HK-2 (cell line): ENCODE data around the gene ADD3.
A peak's percentile ranks its signal among the peaks of the same experiment; 100 is the strongest.

ENCODE experiments used
- DNase-seq: peaks from one replicate; pipeline ENCODE4 v3.0.0-alpha.2; 2018; ENCODE audit not compliant: unreplicated experiment

Gene ADD3, protein sequence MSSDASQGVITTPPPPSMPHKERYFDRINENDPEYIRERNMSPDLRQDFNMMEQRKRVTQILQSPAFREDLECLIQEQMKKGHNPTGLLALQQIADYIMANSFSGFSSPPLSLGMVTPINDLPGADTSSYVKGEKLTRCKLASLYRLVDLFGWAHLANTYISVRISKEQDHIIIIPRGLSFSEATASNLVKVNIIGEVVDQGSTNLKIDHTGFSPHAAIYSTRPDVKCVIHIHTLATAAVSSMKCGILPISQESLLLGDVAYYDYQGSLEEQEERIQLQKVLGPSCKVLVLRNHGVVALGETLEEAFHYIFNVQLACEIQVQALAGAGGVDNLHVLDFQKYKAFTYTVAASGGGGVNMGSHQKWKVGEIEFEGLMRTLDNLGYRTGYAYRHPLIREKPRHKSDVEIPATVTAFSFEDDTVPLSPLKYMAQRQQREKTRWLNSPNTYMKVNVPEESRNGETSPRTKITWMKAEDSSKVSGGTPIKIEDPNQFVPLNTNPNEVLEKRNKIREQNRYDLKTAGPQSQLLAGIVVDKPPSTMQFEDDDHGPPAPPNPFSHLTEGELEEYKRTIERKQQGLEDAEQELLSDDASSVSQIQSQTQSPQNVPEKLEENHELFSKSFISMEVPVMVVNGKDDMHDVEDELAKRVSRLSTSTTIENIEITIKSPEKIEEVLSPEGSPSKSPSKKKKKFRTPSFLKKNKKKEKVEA

DNA sequence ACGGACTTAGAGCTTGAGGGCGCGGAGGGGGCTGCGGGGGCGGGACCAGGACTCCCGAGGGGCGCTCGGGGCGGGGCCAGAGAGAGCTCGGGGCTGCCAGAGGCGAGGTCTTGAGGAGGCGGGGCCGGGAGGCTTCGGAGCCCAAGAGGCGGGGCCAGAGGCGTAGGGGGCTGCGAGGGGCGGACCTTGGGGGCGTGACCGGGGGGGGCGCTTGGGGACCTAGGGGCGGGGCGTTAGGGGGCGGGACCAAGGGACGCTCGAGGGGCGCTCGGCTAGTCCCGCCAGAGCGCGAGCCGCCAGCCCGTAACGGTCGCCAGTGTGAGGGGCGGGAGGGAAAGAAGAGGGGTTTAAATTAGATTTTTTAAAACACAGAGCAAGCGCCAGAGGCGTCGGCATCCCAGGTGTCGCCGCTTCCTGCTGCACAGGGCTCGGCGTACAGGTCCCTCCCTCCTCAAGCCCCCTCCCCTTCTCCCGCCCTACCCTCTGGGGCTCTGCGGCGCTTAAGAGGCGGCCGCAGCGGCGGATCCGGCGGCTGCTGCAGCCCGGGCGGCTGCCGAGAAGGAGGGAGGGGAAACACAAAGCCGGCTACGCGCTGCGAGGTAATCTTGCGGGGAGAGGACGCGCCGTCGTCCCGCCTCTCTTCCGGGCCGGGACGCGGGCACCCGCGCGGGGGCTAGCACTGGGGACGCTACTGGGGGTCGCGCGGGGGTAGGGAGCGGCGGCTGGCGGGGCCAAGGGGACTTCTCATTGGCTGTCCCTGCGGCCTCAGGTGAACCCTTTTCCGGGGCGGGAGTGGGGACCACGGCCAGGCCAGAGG, at the start of gene ADD3:
Gene ADD3, plus strand, starts transcription at position 284 of the 817 bp plus-strand sequence. CDS start 92,670 bp downstream, outside the sequence.
- DNase-seq: peak; percentile 96

DNA sequence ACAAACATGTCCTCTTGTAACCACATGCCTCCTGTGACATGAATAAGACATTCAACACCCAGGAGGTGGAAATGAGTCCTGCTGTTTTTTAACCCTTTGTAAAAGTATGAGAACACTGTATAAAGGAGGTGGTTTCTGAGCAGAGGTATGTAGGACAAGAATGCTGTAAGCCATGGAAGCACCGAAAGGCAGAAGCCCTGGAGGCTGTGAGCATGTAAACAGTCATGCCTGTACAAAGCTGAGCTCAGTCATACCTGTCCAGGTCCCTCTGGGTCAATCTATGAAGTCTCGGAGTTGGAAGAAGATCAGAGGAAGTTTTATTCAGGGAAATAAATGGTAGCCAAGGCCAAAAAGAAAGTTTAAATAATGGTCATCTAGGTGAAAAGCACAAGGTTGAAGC, 49.7 kb upstream of the ADD3 start:
- no peak for DNase-seq

DNA sequence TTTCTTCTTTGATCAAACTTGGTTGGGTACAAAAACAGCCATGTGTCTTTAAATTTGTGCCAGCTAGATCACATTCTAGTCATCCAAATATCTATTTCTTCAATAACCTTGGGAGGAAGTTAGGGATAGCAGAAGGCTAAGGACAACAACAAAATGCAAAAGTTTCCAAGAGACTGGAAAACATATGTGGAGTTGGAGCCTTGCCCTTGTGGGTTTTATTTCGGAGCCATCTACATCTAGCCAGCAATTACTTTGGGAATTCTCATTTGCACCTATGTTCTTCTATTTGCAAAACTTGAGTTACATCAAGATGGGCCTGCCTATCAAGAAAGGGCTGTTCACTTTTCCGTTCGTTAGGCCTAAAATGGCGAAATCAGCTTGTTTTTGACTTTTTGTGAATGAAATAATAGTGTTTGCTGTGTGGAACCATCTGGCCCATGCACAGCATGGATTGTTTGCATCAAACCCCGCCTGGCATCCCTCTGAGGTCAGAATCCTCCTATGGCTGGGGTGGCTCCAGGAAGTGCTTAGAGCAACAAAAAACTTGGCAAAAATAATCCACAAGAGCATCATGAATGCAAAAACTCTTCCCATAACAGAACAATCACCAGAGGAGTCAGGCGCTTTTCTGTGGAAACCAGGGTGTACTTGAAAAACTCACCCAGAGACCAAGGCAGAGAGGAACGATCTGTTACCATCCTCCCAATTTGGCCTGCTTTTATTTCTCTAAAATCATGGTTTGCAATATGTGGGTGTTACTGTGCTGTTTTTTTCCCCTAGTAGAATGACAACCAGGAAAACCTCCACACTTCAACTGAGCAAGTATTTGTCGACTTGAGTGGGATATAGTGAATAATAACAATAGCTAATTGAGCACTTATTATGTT, 48.3 kb upstream of the ADD3 start:
- DNase-seq: no peak

DNA sequence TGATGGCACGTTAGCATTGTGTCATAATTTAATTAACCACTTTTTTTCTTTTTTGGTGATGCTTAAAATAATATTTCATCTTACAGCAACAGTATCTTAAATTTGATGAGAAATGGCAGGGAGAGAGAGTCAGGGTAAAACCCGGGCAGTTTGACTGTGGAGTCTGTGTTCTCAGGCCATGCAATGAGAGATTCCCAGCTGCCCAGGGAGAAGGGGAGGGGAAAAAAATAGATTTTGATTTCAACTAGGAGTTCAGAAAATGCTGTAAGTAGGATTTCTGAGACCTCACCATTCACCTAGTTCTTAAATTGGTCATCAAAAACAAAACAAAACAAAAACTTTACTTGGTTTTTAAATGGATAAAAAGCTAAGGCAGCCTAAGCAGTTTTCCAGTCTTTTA, 47.1 kb upstream of the ADD3 start:
- DNase-seq: no peak

DNA sequence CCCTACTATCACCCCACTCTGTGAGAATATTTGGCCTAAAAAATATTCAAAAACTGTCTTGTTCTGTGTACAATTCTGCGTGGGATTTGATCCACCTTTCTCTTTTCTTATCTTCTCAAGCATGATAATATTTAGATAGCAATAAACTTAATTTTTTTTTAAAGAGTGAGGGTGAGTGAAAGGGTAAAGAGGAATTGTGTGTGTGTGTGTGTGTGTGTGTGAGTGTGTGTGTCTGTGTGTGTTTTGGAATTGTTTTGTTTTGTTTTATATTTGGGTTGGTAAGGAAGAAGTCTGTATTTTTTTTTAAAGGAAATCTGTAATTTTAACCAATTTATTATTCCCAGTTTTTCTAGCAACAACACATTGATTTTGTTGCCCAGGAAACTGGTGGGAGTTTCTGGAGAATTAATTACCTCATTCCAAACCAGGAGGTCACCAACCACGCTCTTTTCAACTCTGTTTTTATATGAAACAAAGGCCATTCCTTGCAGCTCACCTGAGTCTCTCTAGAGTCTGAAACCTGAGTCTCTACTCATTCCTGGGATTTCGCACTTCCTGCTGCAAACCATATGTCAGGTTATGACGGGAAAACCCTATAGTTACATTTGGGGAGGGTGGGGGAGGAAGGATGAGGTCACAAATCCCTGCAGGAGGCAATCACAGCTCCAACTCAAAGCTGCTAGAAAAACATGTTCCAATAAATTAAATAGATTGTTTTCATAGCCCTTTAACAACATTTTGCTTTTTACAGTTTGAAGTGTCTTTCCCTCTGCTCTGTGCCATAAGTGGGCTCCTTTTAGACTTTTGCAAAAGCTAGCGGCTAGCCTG, 46.4 kb upstream of the ADD3 start:
- no peak for DNase-seq

DNA sequence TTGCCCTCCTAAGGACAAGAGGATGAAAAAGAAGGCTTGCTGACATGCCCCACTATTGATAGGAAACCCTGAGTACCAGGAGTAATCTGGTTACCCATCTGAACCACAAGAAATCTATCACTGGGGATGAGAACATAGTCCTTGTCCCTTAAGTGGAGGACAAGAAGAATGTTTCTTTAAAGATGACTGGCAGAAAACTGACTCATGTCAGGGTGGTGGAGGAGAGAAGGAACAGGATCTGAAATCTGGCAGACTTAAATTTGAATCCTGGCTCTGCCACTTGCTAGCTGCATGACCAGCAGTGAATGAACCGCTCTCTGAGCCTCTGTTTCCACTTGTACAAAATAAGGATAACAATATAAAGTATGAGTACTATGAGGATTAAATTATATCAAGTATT, 45.5 kb upstream of the ADD3 start:
- no peak for DNase-seq

DNA sequence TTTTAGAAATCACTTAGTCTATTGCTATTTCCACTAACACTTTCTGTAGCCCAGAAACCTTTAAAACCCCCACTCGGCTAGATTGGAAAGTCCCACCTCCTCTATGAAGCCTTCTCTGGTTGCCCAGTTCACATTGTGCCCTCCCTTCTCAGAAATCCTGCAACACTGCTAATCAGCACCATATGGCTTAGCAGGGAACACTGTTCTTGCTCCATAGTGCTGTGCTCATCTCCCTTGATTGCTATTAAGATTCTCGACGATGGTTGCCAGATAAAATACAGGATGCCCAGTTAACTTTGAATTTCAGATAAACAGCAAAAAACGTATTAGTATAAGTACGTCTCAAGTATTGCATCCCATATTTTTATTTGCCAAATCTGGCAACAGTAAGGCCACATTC, 44.3 kb upstream of the ADD3 start:
- DNase-seq: no peak

DNA sequence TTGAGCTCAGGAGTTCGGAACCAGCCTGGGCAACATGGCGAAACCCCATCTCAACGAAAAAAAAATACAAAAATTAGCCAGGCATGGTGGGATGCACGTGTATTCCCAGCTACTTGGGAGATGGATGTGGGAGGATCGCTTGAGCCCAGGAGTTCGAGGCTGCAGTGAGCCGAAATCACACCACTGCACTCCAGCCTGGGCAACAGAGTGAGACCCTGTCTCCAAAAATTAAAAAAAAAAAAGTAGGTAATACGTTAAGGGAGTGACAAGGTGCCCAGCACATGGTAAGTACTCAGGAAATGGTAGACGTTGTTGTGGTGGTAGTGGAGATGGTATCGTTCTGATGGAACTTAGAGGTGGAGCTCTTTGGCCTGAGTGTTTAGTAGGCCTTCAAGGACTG, 43.5 kb upstream of the ADD3 start:
- no peak for DNase-seq

DNA sequence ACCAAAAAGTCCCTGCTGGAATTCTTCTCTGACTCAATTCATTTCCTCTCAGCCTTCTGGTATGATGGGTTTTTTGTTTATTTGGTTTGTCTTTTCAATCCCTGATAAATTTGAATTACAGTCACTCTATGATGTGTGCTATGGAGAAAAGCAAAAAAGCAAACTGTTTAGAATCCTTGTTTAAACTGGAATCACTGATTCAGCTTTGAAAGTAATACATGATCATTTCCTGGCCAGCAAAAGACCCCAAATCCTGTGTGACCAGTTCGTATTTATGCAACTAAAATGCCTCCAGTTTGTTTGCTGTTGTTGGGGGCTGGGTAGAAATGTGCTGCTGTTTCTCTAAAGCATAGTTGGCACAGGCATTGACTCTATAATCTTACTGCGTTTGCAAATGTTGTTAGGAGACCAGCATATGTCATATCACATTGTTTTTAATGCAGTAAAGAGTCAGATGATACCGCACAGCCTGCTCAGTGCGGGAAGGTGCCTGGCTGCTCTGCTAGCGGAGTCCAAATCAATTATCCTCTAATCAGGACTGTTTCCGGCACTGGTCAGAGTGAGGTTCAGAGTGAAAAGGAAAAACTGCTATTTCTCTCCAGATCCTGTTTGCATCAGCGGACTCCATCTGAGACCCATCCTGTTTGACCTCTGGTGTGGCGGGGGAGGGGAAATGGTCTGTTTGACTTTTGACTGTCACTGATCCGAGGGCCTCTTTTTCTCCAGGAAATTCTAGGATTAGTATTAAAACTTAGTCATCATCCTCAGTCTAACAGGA, 40.6 kb upstream of the ADD3 start:
- no peak for DNase-seq

DNA sequence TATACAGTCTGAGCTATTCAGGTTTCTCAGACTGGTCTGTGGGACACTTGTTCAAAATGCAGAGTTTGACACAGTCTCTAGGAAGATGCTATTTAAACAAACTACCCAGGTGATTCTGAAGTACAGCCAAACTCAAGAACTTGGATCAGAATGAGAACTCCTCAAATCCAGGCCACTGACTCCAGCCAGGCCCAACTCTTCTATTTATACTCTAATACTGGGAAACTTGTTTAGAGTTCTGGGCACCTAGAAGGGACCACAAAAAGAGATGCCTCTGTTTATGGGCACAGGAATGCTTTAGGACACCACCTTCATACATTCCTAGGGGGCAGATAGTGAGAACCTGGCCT, 40.1 kb upstream of the ADD3 start:
- no peak for DNase-seq

DNA sequence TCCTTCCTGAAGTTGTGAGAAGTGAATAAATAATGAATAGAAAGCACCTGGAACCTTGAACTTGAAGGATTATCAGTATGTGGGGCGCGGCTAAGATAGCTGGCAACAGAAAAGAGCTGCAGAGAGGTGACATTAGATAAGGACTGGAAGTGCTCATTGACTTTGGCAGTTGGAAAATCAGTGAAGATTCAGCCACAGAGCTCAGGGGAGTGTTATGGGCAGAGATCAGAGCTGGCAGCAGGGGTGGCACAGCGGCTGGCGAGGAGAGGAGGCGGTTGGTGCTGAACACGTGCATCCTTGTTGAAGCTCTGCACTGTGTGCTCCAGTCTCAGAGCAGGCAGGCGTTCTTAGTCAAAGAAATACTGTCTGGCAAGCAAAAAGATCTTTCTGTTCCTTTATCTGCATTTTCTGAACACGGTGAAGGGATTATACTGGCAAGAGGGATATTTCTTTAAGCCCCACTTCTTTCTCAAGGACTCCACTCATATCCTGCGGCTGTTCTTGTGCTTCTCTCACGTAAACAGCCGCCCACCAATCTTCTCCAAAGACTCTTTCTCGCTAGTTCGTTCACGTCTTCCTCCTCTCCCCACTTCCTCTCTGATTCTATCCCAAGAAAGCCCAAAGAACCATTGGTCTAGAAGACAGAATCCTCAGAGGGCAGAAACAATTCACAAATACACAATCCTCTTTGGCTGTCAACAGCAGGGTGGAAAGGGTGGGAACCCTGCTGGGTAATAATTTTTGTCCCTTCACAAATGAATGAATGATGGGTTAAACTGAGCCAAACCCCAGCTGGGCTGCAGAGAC, 38.6 kb upstream of the ADD3 start:
- DNase-seq: no peak

DNA sequence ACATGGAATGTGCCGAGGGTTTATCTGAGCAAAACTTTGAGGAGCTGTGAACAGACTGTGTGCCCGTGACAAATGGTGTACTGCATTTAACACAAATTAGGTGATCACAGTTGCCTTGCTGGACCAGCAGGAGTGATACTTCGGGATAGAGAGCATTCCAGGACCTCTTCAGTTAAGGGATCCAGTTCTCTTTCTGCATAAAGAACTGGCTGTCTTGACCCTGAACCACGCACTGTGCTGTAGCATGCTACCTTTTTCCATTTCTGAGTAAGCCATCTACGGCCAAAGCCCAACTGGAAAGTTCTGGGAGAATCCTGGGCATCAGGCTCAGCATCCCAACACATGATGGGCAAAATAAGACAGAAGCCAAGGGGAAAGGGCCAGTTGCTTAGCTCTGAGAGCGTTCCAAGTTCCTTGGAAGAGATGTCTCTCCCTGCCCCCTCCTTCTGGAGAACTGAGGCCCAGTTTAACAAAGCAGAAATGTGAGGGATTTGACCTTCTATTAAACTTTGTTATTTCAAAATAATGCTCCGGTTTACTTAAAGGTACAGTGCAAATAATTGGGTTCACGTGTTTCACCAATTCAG, 37.9 kb upstream of the ADD3 start:
- no peak for DNase-seq

DNA sequence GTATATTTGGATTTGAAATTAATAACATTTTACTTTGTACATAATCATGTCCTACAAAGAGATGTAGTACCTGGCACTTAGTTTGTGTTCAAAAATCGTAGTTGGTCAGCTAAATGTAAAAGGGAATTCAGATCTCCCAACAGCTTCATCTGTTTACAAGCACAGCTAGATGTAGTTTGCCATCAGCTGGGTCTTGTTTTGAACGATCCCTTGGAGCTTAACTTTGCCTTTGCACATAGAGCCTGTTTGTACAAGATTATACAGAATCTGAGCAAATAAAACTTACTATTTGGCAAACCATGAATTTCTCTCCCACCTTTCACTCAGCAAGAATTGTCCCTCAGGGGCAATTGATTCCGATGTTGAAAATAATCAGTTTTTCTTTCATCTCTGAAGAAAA, 36.1 kb upstream of the ADD3 start:
- no peak for DNase-seq

DNA sequence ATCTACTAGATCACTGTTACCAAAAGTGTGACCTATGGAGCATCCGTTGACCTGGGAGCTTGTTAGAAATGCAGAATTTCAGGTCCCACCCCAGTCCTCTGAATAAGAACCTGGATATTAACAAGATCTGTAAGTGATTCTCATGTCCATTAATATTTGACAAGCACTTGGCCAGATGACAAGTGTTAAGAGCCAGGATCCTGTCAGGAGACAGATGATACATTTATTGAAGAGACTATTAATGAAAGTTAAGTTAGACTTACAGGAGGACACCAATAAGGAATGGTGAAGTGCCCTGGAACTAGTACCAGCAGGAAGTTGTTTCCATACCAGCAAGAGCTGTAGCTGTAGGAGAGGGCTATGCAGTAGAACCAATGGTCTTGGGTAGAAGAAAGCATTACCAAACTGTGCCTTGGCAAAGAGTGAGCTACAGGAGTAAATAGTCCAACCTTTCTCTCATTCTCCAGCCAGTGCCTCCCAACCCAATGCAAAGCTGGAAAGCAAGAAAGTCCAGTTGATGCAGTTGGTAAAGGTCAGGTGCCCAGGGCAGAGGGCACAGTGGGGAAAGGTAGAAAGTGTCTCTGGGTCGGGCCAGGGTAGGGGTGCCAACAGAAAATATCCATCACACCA, 35.3 kb upstream of the ADD3 start:
- DNase-seq: no peak

DNA sequence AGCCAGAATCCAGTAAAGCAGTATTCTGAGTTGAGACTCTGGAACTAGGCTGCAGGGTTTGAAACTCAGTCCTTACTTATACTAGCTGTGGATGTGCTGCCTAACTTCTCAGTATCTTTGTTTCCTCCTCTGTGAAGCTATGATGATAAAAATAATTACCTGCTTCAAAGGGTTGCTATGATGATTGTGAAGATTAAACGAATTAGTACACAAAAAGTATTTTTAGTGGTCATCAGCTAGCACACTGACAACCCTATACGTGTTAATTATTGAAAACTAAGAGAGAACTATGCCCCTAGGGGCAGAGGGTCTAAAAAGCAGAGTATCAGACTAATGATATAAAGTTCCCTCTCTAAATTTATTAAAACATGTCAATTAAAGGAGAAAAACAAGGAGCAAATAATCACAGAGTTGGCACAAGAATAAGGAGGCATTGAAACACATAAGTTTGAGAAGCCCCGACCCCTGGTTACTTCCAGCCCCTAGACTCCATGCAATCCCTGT, 34.4 kb upstream of the ADD3 start:
- no peak for DNase-seq

DNA sequence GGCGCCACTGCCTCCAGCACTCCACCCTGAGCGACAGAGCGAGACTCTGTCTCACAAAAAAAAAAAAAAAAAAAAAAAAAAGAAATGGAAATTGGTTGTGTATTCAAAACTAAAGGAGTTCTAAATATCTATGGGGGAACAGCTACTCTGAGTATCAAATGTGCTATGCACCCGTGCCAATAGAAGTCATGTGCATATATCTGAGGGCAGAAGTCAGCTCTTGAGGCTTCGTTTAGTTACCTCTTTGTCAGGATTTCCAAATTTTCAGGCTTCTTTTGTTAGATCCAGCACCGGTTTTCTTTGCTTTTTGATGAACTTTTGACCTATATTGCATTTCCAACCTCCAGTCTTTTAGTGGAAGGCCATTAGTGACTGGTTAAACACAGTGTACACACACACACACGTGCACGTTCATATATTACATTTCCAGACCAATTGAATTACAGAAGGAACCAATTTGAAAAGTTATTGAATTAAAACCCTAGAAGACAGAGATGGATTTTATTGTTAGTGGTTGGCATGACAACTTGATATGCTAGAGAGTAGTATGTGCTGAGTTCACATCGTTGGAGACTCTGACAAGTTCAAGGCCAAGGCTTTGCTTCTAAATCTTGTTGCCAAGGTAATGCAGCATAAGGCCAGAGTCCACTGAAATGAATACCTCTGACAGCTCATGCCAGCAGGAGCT, 33.1 kb upstream of the ADD3 start:
- DNase-seq: no peak
